ENCODE data around the gene CKM.

GRCh38 chr19:45321848-45322247, 827 bp downstream of the CKM start:
- TF ChIP-seq POLR2A (IDR thresholded peaks at IDR 0.05; ENCODE audit: extremely low read depth, insufficient read length), result no peak
- TF ChIP-seq, protein P1, sequence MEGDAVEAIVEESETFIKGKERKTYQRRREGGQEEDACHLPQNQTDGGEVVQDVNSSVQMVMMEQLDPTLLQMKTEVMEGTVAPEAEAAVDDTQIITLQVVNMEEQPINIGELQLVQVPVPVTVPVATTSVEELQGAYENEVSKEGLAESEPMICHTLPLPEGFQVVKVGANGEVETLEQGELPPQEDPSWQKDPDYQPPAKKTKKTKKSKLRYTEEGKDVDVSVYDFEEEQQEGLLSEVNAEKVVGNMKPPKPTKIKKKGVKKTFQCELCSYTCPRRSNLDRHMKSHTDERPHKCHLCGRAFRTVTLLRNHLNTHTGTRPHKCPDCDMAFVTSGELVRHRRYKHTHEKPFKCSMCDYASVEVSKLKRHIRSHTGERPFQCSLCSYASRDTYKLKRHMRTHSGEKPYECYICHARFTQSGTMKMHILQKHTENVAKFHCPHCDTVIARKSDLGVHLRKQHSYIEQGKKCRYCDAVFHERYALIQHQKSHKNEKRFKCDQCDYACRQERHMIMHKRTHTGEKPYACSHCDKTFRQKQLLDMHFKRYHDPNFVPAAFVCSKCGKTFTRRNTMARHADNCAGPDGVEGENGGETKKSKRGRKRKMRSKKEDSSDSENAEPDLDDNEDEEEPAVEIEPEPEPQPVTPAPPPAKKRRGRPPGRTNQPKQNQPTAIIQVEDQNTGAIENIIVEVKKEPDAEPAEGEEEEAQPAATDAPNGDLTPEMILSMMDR (IDR thresholded peaks at IDR 0.05; ENCODE audit: low read depth, low read length), result no peak
- TF ChIP-seq, protein P2, sequence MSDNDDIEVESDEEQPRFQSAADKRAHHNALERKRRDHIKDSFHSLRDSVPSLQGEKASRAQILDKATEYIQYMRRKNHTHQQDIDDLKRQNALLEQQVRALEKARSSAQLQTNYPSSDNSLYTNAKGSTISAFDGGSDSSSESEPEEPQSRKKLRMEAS (IDR thresholded peaks at IDR 0.05; ENCODE audit: low read depth, low read length), result no peak
